PC-9 (cell line): ENCODE measurements around the gene TPRN. TPM values are rescaled to one million over a fixed set of nuclear protein-coding genes. Genes with fewer than 3 reads are reported as not detected.

Source experiments
- BruUV-seq: library from RNA; stranded (reverse); fragments of 400-500 nt; replicated peaks from 2 replicates; lab custom pipeline; 2021; lab: Mats Ljungman, UMichigan
- CTCF ChIA-PET: fragments of 300-600 bp; sonication (Branson Sonifier 250); formaldehyde crosslinking; loops from one replicate; lab custom pipeline; 2022; ENCODE audit warnings: antibody characterized with exemption; lab: Charles Lee
- POLR2A ChIA-PET: fragments of 300-600 bp; sonication (Branson Sonifier 250); formaldehyde crosslinking; loops from one replicate; lab custom pipeline; 2022; ENCODE audit warnings: antibody characterized with exemption; ENCODE audit not compliant: unreplicated experiment; lab: Charles Lee
- DNase-seq, 2 experiments: peaks; one replicate each; pipeline versions ENCODE4 v3.0.0 to v3.0.0-alpha.2; 2015 to 2022; ENCODE audit warnings: mixed read lengths in 1 of 2
- H2AFZ ChIP-seq: fragments of 200-600 bp; sonication (generic); 2 replicates; pipeline ENCODE4 v1.8.1; 2017; ENCODE audit warnings: antibody characterized with exemption
- H3F3A ChIP-seq: fragments of 200-600 bp; sonication (generic); 2 replicates; pipeline ENCODE4 v1.8.1; 2017; ENCODE audit warnings: antibody characterized with exemption, mild to moderate bottlenecking, low read depth; ENCODE audit not compliant: insufficient read depth
- H3K27ac ChIP-seq: fragments of 200-600 bp; sonication (generic); 2 replicates; pipeline ENCODE4 v1.6.1; 2016; ENCODE audit warnings: mixed run types
- H3K27me3 ChIP-seq: fragments of 200-600 bp; sonication (generic); 2 replicates; pipeline ENCODE4 v1.6.1; 2016; ENCODE audit warnings: low read depth, mixed run types; ENCODE audit not compliant: insufficient read depth
- H3K36me3 ChIP-seq: fragments of 200-600 bp; sonication (generic); 2 replicates; pipeline ENCODE4 v1.6.1; 2016; ENCODE audit warnings: low read depth, mixed run types
- H3K4me1 ChIP-seq: fragments of 200-600 bp; sonication (generic); replicated peaks from 2 replicates; pipeline ENCODE4 v1.6.1; 2016; ENCODE audit warnings: mixed run types; ENCODE audit not compliant: insufficient read depth
- H3K4me2 ChIP-seq: fragments of 200-600 bp; sonication (generic); 2 replicates; pipeline ENCODE4 v1.6.1; 2017; ENCODE audit warnings: mixed run types
- H3K4me3 ChIP-seq: fragments of 200-600 bp; sonication (generic); 2 replicates; pipeline ENCODE4 v1.6.1; 2016; ENCODE audit warnings: mixed run types
- H3K79me2 ChIP-seq: fragments of 200-600 bp; sonication (generic); 2 replicates; pipeline ENCODE4 v1.6.1; 2017; ENCODE audit warnings: low read depth, mixed run types
- H3K9me2 ChIP-seq: fragments of 200-600 bp; sonication (generic); 2 replicates; pipeline ENCODE4 v1.8.1; 2017; ENCODE audit warnings: mild to moderate bottlenecking; ENCODE audit not compliant: insufficient read depth
- H3K9me3 ChIP-seq: fragments of 200-600 bp; sonication (generic); 2 replicates; pipeline ENCODE4 v1.8.1; 2016; ENCODE audit warnings: low read depth; ENCODE audit not compliant: insufficient read depth
- H4K20me1 ChIP-seq: fragments of 200-600 bp; sonication (generic); 2 replicates; pipeline ENCODE4 v1.8.1; 2017; ENCODE audit not compliant: insufficient read depth
- EZH2 ChIP-seq: fragments of 200-600 bp; sonication (generic); IDR thresholded peaks from 2 replicates; pipeline ENCODE4 v1.8.0; 2017; ENCODE audit warnings: antibody characterized with exemption, low read depth
- intact Hi-C: fragments of 100-400 bp; cut with micrococcal nuclease; formaldehyde crosslinking; loops from one replicate; pipeline ENCODE4 v1.10.0; 2022; ENCODE audit not compliant: unreplicated experiment
- total RNA-seq: library from RNA; stranded (reverse); gene quantifications from 2 replicates; pipeline ENCODE4 v1.2.3, GENCODE V29; 2021
- TF ChIP-seq, protein P1 (sequence below): fragments of 200-600 bp; sonication (generic); conservative IDR thresholded peaks from 2 replicates; pipeline ENCODE4 v1.6.1; 2017; ENCODE audit warnings: mixed run types, antibody characterized with exemption, mild to moderate bottlenecking, moderate library complexity

TPRN gene
- total RNA-seq, 1 experiment from 2014 or later = 61.8 TPM

DNA sequence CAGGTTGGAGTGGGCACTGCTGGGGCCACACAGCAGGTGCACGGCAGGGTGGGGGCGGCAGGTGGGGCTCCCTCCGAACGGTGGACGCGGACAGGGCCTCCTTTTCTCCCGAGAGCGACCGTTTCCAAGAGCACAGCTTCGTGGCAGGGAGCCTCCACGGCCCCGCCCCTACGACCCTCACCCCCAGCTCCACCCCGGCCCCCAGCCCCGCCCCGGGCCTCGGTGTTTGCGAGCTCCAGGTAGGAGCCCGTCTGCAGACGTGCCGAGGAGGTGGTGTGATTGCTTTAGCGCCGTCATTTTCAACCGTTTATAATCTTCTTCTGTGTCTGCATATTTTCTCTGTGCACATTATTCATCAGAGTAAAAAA, 52.8 kb downstream of the TPRN start:
- Histone ChIP-seq H3K79me2 (no peaks in the 10 kb centered on the region), H3K36me3 (no peaks in the 10 kb centered on the region), H3K4me2 (no peak overlapping the region), H2AFZ (no peak overlapping the region), H4K20me1 (no peaks in the 10 kb centered on the region), H3K4me3 (no peak overlapping the region), H3K9me2 (no peaks in the 10 kb centered on the region), H3K27me3 (peaks cover 6% of the 10 kb centered on the region; the same call in 1 of the 2 replicates), H3K9me3 (no peaks in the 10 kb centered on the region), H3K27ac (no peak overlapping the region), H3F3A (peaks cover 26% of the 10 kb centered on the region), H3K4me1 (peaks cover 11% of the 10 kb centered on the region)
- ChIA-PET CTCF (no interaction called here), POLR2A (no interaction called here)
- no peak for DNase-seq
- TF ChIP-seq, protein P1, sequence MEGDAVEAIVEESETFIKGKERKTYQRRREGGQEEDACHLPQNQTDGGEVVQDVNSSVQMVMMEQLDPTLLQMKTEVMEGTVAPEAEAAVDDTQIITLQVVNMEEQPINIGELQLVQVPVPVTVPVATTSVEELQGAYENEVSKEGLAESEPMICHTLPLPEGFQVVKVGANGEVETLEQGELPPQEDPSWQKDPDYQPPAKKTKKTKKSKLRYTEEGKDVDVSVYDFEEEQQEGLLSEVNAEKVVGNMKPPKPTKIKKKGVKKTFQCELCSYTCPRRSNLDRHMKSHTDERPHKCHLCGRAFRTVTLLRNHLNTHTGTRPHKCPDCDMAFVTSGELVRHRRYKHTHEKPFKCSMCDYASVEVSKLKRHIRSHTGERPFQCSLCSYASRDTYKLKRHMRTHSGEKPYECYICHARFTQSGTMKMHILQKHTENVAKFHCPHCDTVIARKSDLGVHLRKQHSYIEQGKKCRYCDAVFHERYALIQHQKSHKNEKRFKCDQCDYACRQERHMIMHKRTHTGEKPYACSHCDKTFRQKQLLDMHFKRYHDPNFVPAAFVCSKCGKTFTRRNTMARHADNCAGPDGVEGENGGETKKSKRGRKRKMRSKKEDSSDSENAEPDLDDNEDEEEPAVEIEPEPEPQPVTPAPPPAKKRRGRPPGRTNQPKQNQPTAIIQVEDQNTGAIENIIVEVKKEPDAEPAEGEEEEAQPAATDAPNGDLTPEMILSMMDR = no peak
- no peak for TF ChIP-seq EZH2
- no TSS peak for BruUV-seq
- intact Hi-C loops = no loop called here

DNA sequence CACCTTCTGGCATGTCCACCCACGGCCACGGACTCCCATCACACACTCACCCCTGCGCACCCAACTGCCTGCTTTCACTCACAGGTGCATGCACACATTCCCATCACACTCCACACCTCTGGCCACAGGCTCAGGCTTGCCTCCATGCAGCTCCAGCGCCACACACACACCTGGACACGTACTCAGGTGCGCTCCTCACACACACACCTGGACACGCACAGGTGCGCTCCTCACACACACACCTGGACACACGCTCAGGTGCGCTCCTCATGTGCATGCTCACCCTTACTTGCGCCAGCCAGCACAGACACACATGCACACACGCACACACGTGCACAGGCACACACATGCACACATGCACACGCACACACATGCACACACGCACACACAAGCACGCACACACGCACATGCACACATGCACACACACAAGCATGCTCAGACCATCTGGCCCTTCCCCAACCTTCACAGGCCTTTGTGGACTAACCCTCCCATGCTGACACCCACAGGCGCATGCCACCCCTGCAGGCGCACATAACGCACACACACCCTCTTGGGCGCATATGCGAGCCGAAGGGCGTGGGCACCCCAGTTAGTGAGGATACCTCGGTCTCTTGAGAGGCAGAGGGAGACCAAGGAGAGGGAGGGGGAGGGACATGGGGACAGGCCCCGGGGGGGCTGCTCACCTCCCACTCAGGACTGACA, 53.3 kb downstream of the TPRN start:
- Histone ChIP-seq H3K4me2 (no peak overlapping the region), H3K9me3 (no peaks in the 10 kb centered on the region), H4K20me1 (no peaks in the 10 kb centered on the region), H2AFZ (no peak overlapping the region), H3K4me1 (peaks cover 11% of the 10 kb centered on the region), H3K79me2 (no peaks in the 10 kb centered on the region), H3K27ac (no peak overlapping the region), H3K4me3 (no peak overlapping the region), H3K36me3 (no peaks in the 10 kb centered on the region), H3K27me3 (peaks cover 7% of the 10 kb centered on the region; the same call in 1 of the 2 replicates), H3F3A (peaks cover 21% of the 10 kb centered on the region), H3K9me2 (no peaks in the 10 kb centered on the region)
- ChIA-PET POLR2A (no interaction called here), CTCF (no interaction called here)
- intact Hi-C loops = no loop called here
- DNase-seq = no peak
- no TSS peak for BruUV-seq
- no peak for TF ChIP-seq EZH2
- TF ChIP-seq, protein P1 = no peak

- ChIA-PET POLR2A (no interaction called here), CTCF (interaction anchor here (0.5 kb wide), 1 partner anchor 90 kb away, joined by 4 read pairs; no protein-coding TSS in a partner anchor)
- Histone ChIP-seq H4K20me1 (no peaks in the 10 kb centered on the region), H3F3A (peaks cover 13% of the 10 kb centered on the region), H2AFZ (no peak overlapping the region), H3K27ac (no peak overlapping the region), H3K4me1 (peaks cover 11% of the 10 kb centered on the region), H3K36me3 (no peaks in the 10 kb centered on the region), H3K4me2 (no peak overlapping the region), H3K9me3 (no peaks in the 10 kb centered on the region), H3K4me3 (no peak overlapping the region), H3K9me2 (no peaks in the 10 kb centered on the region), H3K27me3 (peaks cover 10% of the 10 kb centered on the region; the same call in 1 of the 2 replicates), H3K79me2 (no peaks in the 10 kb centered on the region)
- BruUV-seq = no TSS peak
- intact Hi-C loops = no loop called here
- no peak for TF ChIP-seq EZH2
- TF ChIP-seq, protein P1 = no peak
- DNase-seq = no peak
Observed at GRCh38 chr9:137146527-137146918, 54.0 kb downstream of the TPRN start.
